T-helper 17 cell (primary cell): ENCODE measurements around the gene CAPZA3. TPM values are rescaled to one million over a fixed set of nuclear protein-coding genes. Genes with fewer than 3 reads are reported as not detected.

Experiments
- total RNA-seq, 4 donors: library from RNA in 2 of 4; stranded (reverse) in 2 of 4; gene quantifications; one replicate each; pipeline ENCODE4 v1.2.3 and lab custom pipeline; 2022 to 2026

CAPZA3 gene
- total RNA-seq, 2 donors from 2014 or later, result not detected

Other genes with a start within 250 kb of the CAPZA3 start
- not detected for gene PLCZ1, start 107 bp upstream of the CAPZA3 start, total RNA-seq